ENCODE data around the gene METAP1D.

The METAP1D gene

DNA sequence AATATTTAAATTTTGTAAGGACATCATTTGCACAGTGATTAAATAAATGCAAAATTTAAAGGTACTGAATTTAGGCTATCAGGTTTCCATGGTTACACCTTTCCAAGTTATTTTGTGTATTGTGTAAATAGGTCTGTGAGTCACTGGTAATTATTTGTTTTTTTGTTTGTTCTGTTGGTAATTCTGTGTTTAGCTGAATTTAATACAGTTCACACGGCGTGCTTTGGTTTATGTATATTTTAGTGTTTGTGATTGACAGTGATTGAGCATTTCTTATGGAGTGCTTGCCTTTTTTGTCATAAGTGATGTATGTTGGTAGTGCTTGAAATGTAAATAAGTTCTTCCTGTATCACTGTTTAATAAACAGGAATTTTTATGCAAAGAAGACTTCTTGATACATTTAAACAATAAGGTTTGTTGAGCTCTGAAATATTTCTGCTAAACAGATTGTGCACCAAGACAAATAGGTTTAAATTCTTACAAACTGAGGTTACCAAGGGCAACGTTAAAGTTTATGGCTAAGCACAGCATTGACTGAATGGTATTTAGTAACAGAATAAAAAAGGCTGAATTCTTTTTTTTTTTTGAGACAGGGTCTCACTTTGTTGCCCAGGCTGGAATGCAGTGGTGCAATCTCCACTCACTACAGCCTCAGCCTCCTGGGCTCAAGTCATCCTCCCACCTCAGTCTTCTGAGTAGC is 47.3 kb downstream of the METAP1D start:
- no peak for DNase-seq (ENCODE audit: extremely low read depth, insufficient read length)
- Histone ChIP-seq H3K36me3 (ENCODE audit: control insufficient read depth, insufficient read depth, low read length) (no peaks in the 10 kb centered on the region), H3K27me3 (replicated peaks; ENCODE audit: control insufficient read depth, insufficient read depth, low read length) (no peaks in the 10 kb centered on the region), H3K4me3 (replicated peaks; ENCODE audit: low read depth, low read length) (no peak overlapping the region)
- TF ChIP-seq, protein P1, sequence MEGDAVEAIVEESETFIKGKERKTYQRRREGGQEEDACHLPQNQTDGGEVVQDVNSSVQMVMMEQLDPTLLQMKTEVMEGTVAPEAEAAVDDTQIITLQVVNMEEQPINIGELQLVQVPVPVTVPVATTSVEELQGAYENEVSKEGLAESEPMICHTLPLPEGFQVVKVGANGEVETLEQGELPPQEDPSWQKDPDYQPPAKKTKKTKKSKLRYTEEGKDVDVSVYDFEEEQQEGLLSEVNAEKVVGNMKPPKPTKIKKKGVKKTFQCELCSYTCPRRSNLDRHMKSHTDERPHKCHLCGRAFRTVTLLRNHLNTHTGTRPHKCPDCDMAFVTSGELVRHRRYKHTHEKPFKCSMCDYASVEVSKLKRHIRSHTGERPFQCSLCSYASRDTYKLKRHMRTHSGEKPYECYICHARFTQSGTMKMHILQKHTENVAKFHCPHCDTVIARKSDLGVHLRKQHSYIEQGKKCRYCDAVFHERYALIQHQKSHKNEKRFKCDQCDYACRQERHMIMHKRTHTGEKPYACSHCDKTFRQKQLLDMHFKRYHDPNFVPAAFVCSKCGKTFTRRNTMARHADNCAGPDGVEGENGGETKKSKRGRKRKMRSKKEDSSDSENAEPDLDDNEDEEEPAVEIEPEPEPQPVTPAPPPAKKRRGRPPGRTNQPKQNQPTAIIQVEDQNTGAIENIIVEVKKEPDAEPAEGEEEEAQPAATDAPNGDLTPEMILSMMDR (IDR thresholded peaks at IDR 0.05; ENCODE audit: insufficient read depth, low read length, poor library complexity, severe bottlenecking), result no peak

DNA sequence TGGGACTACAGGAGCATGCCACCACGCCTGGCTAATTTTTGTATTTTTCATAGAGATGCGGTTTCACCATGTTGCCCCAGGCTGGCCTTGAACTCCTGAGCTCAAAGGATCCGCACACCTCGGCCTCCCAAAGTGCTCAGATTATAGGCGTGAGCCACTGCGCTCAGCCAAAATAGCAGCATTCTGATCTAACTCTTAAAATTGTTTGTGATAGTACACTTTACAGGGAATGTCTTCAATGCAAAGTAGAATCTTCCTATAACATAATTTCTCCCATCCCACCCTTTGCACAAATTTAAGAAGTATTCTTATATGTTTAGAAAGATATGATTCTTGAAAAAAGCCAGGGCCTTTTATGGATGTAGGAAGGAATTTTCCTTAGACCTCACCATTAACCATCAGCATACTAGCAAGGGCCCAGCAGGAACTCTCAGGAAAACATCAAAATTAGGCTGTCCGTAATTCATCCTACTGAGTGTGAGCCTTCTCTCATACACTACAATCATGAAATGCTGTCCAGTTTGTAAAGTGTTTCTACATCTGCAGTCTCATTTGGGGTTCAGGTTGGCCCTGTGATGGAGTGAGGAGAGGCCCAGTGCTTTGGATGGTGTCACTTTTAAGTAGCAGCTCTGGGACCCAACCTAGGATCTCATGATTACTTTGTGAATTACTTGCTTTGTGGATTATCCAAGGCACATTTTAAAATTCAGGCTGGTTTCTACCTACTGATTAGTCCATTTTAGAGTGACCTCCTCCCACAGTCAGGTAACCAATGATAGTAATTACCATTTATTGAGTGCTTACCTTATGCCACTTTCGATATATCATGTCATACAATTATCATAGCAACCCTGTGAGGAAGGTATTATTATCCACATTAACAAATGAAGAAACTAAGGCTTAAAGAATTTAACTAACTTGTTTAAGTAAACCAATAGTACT is 48.1 kb downstream of the METAP1D start:
- Histone ChIP-seq H3K27me3 (replicated peaks; ENCODE audit: control insufficient read depth, insufficient read depth, low read length) (no peaks in the 10 kb centered on the region), H3K4me3 (replicated peaks; ENCODE audit: low read depth, low read length) (no peak overlapping the region), H3K36me3 (ENCODE audit: control insufficient read depth, insufficient read depth, low read length) (no peaks in the 10 kb centered on the region)
- TF ChIP-seq, protein P1 (IDR thresholded peaks at IDR 0.05; ENCODE audit: insufficient read depth, low read length, poor library complexity, severe bottlenecking), result no peak
- DNase-seq (ENCODE audit: extremely low read depth, insufficient read length), result no peak

DNA sequence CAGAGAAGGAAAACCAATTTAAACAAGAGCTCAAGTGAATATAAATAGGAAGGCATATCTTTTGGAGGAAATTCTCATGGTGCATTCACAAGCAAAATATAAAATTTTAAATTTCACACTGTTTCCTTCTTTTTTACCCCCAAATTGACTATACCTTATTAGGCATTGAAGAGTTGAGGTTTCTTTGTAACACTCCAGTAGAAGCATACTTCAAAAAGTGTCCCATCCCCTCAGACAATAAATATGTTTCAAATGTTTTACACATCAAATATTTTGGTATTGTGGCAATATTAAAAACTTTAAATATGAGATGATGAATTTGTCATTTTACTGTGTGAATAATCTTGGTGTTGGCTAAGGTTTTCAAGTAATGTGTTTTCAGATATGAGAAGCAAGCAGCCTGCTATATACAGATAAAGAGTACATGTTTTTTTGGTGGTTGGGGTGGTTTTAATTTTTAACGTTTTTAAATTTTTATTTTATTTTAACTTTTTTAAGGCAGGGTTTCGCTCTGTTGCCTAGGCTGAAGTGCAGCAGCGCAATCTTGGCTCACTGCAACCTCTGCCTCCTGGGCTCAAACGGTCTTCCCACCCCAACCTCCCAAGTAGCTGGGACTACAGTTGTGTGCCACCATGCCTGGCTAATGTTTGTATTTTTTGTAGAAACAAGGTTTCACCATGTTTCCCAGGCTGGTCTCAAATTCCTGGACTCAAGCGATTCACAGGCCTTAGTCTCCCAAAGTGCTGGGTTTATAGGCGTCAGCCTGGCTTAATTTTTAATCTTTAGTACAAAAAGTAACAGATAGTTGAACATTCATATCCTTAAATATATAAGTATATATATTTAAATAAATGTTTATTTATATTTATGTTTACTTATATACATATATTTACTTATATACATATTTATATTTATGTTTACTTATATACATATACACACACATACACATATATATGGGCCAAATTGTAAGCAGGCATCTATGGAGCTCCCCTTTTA is 49.1 kb downstream of the METAP1D start:
- H3K4me3 ChIP-seq (replicated peaks; ENCODE audit: low read depth, low read length), result no peak overlapping the region
- no peak for DNase-seq (ENCODE audit: extremely low read depth, insufficient read length)
- no peaks in the 10 kb centered on the region for H3K27me3 ChIP-seq (replicated peaks; ENCODE audit: control insufficient read depth, insufficient read depth, low read length)
- H3K36me3 ChIP-seq (ENCODE audit: control insufficient read depth, insufficient read depth, low read length), result no peaks in the 10 kb centered on the region
- TF ChIP-seq, protein P1 (IDR thresholded peaks at IDR 0.05; ENCODE audit: insufficient read depth, low read length, poor library complexity, severe bottlenecking), result no peak

DNA sequence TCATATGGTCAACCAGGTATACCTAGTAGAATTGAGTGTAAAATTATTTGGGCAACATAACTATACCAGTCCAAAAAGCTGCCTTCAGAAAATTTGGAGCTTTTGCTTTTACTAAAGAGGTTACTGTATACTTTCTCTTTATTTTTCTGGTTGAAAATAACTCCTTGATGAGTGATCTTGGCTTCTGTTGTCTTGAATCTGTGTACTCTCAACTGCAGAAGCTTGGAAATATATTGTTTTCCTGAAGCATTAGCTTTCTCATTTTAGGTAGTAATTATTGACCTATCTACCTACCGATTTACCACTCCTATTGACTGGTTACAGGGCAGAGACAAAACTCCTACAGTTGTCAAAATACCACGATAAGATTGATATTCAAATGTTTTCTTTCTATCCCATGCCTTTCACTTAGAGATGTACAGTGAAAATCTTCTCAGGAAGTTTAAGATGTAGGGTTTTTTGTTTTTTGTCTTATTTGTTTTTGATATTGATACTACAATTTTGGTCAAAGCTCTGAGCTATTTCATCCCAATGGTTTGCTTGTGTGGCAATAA is 49.9 kb downstream of the METAP1D start:
- no peak overlapping the region for H3K4me3 ChIP-seq (replicated peaks; ENCODE audit: low read depth, low read length)
- TF ChIP-seq, protein P1 (IDR thresholded peaks at IDR 0.05; ENCODE audit: insufficient read depth, low read length, poor library complexity, severe bottlenecking), result no peak
- no peaks in the 10 kb centered on the region for H3K27me3 ChIP-seq (replicated peaks; ENCODE audit: control insufficient read depth, insufficient read depth, low read length)
- no peak for DNase-seq (ENCODE audit: extremely low read depth, insufficient read length)
- H3K36me3 ChIP-seq (ENCODE audit: control insufficient read depth, insufficient read depth, low read length), result no peaks in the 10 kb centered on the region

DNA sequence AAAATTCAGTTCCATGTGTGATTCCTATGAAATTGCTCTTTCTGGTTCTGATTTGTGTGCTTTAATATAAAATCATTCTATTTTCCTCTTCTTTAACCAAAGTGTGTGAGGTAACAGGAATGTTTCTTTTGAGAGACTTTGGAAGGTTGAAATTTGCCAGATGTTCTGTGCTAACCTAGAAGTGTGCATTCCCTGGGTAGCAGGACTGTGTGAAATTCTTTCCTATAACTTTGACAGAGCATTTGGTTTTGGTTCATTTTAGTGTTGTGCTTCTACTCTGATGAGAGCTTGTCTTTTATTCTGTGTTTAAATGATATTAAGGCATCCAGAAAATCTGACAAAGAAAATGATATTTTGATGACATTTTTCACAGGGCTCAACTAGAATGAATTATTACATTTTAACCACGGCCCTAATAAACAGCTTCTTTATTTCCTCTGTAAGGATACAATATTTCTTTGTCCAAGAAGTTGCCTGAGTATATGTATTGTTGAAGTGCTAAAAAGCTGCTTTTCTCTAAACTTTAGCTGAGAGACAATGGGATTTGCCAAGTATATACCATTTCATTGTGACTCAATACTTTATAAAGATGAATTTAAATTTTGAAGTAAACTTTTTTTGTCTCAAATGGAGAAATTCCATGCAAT is 50.8 kb downstream of the METAP1D start:
- DNase-seq (ENCODE audit: extremely low read depth, insufficient read length), result no peak
- TF ChIP-seq, protein P1 (IDR thresholded peaks at IDR 0.05; ENCODE audit: insufficient read depth, low read length, poor library complexity, severe bottlenecking), result no peak
- H3K36me3 ChIP-seq (ENCODE audit: control insufficient read depth, insufficient read depth, low read length), result no peaks in the 10 kb centered on the region
- no peaks in the 10 kb centered on the region for H3K27me3 ChIP-seq (replicated peaks; ENCODE audit: control insufficient read depth, insufficient read depth, low read length)
- H3K4me3 ChIP-seq (replicated peaks; ENCODE audit: low read depth, low read length), result no peak overlapping the region
